ENCODE data around the gene KDM4D. TPM values are rescaled to one million over a fixed set of nuclear protein-coding genes. Genes with fewer than 3 reads are reported as not detected.
"Not testable (repeated sequence)": the region's sequence is repeated elsewhere in the genome, so short reads cannot be mapped to it uniquely, and the experiment has no call there.

KDM4D gene
- total RNA-seq, 2 experiments from 2014 or later = 1.7 to 2.1 TPM

- intact Hi-C loops (cut with micrococcal nuclease) = no loop called here
- no peak for DNase-seq
- no peaks in the 10 kb centered on the region for H3K4me1 Mint-ChIP-seq (ENCODE audit: low read depth)
- H3K27ac Mint-ChIP-seq = no peak overlapping the region
- peaks cover 7% of the 10 kb centered on the region for H3K27me3 Mint-ChIP-seq (ENCODE audit: low read depth)
- H3K4me3 Mint-ChIP-seq = no peak overlapping the region
- H3K36me3 Mint-ChIP-seq (ENCODE audit: low read depth) = no peaks in the 10 kb centered on the region
- CTCF ChIA-PET = no interaction called here
- no peaks in the 10 kb centered on the region for H3K9me3 Mint-ChIP-seq
These were observed 37.9 kb downstream of the KDM4D start for GRCh38 chr11:95011376-95011775.

GRCh38 chr11:95014184-95014821 is 40.8 kb downstream of the KDM4D start:
- peaks cover 4% of the 10 kb centered on the region for H3K27me3 Mint-ChIP-seq (ENCODE audit: low read depth)
- CTCF ChIA-PET = no interaction called here
- no peaks in the 10 kb centered on the region for H3K36me3 Mint-ChIP-seq (ENCODE audit: low read depth)
- H3K4me3 Mint-ChIP-seq = no peak overlapping the region
- no peaks in the 10 kb centered on the region for H3K9me3 Mint-ChIP-seq
- no peaks in the 10 kb centered on the region for H3K4me1 Mint-ChIP-seq (ENCODE audit: low read depth)
- intact Hi-C loops (cut with micrococcal nuclease) = no loop called here
- no peak for DNase-seq
- no peak overlapping the region for H3K27ac Mint-ChIP-seq

DNA sequence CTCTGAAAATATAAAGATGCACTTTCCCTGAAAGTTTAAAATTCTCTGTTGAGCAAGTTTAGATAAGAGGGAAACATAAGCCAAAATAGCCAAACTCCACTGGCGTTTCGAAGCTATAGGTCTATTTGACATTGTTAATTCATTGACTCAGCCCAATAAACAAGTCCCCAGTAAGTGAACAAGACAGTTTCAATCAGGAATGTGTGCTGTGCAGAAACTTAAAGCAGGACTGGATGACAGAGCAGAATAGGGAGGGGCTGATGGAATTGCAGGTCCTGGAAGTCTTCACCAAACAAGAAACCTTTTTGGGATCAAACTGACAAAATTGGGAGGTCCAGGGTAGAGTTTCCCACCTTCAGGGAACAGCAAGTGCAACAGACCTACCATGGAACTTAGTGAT is 42.6 kb downstream of the KDM4D start:
- Mint-ChIP-seq H3K4me1 (ENCODE audit: low read depth) (no peaks in the 10 kb centered on the region), H3K4me3 (no peak overlapping the region), H3K36me3 (ENCODE audit: low read depth) (no peaks in the 10 kb centered on the region), H3K9me3 (no peaks in the 10 kb centered on the region), H3K27me3 (ENCODE audit: low read depth) (no peaks in the 10 kb centered on the region), H3K27ac (no peak overlapping the region)
- intact Hi-C loops (cut with micrococcal nuclease) = no loop called here
- CTCF ChIA-PET = interaction anchor here (0.7 kb wide), 2 partner anchors 11 to 355 kb away, joined by 3 read pairs; no protein-coding TSS in a partner anchor
- DNase-seq = no peak

DNA sequence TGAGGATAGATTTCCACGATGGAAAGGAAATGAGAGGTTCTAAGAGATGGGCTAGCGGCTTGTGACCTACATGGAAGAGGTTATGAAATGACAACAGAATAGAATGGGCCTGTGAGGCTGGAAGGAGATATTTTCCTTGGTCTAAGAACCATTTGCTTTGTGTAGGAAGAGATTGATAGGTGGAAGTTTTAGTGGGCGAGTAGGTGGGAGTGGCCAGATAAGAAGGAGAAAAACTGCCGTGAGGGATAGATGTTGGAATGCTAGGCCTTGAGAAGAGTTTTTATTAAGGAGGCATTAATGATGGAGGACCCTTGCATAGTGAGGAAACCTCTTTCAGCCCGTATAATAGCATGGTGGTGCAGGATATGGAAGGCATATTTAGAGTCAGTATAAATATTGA is 48.0 kb downstream of the KDM4D start:
- H3K4me1 Mint-ChIP-seq (ENCODE audit: low read depth); H3K27ac Mint-ChIP-seq; H3K27me3 Mint-ChIP-seq (ENCODE audit: low read depth); H3K4me3 Mint-ChIP-seq; DNase-seq; H3K9me3 Mint-ChIP-seq; intact Hi-C loops (cut with micrococcal nuclease); CTCF ChIA-PET; H3K36me3 Mint-ChIP-seq (ENCODE audit: low read depth): not testable (repeated sequence)

DNA sequence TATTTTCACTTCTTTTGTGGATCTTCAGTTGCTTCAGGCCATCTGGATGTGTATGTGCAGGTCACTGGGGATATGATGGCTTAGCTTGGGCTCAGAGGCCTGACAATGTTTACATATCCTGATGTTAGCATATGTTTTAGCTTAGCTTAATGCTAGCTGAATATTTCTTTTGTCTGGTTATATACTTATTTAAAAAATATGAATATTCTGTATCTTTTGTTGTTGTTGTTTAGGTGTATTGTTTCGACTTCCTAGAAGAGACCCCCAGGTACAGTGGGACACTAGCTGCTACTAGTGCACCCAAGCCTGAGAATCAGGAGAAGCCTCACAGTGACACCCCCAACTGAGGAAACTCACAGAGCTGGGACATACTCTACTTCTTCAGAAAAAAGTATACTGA is 51.4 kb downstream of the KDM4D start, which contains the start of gene KDM4E:
Gene KDM4E, plus strand, starts transcription at position 301 of the 400 bp plus-strand sequence. CDS start 300 bp downstream, outside the sequence.
- Mint-ChIP-seq H3K27ac (no peak within 1 kb of the TSS), H3K36me3 (ENCODE audit: low read depth) (no peaks in the 10 kb centered on the region), H3K9me3 (no peaks in the 10 kb centered on the region), H3K4me1 (ENCODE audit: low read depth) (no peaks in the 10 kb centered on the region), H3K27me3 (ENCODE audit: low read depth) (no peaks in the 10 kb centered on the region), H3K4me3 (no peak within 1 kb of the TSS)
- intact Hi-C loops (cut with micrococcal nuclease) = no loop called here
- no peak for DNase-seq
- CTCF ChIA-PET = no interaction called here

DNA sequence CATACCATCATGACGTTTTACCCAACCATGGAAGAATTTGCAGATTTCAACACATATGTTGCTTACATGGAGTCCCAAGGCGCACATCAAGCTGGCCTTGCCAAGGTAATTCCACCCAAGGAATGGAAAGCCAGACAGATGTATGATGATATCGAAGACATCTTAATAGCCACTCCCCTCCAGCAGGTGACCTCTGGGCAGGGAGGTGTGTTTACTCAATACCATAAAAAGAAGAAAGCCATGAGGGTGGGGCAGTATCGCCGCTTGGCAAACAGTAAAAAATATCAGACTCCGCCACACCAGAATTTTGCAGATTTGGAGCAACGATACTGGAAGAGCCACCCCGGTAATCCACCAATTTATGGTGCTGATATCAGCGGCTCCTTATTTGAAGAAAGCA is 52.1 kb downstream of the KDM4D start:
- H3K4me1 Mint-ChIP-seq (ENCODE audit: low read depth); intact Hi-C loops (cut with micrococcal nuclease); H3K27ac Mint-ChIP-seq; H3K4me3 Mint-ChIP-seq; DNase-seq; CTCF ChIA-PET; H3K27me3 Mint-ChIP-seq (ENCODE audit: low read depth); H3K9me3 Mint-ChIP-seq; H3K36me3 Mint-ChIP-seq (ENCODE audit: low read depth): not testable (repeated sequence)

DNA sequence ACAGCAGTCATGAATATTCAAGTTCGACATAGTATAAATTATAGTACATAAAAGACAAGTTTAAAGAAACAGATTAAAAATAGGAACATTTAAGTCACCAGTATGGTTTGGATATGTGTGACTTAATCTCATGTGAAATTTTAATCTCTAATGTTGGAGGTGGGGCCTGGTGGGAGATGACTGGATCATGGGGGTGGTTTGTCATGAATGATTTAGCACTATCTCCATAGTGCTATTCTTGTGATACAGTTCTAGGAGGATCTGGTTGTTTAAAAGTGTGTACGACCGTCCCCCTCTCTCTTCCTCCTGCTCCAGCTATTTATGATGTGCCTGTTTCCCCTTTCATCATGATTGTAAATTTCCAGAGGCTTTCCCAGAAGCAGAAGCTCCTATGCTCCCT is 54.8 kb downstream of the KDM4D start:
- Mint-ChIP-seq H3K9me3 (no peaks in the 10 kb centered on the region), H3K4me1 (ENCODE audit: low read depth) (no peaks in the 10 kb centered on the region), H3K27ac (no peak overlapping the region), H3K4me3 (no peak overlapping the region), H3K27me3 (ENCODE audit: low read depth) (no peaks in the 10 kb centered on the region), H3K36me3 (ENCODE audit: low read depth) (no peaks in the 10 kb centered on the region)
- intact Hi-C loops (cut with micrococcal nuclease) = no loop called here
- CTCF ChIA-PET = no interaction called here
- no peak for DNase-seq

GRCh38 chr11:95033051-95033450 is 59.5 kb downstream of the KDM4D start:
- DNase-seq = no peak
- Mint-ChIP-seq H3K27me3 (ENCODE audit: low read depth) (peaks cover 3% of the 10 kb centered on the region), H3K4me1 (ENCODE audit: low read depth) (no peaks in the 10 kb centered on the region), H3K4me3 (no peak overlapping the region), H3K36me3 (ENCODE audit: low read depth) (no peaks in the 10 kb centered on the region), H3K27ac (no peak overlapping the region), H3K9me3 (no peaks in the 10 kb centered on the region)
- intact Hi-C loops (cut with micrococcal nuclease) = no loop called here
- CTCF ChIA-PET = interaction anchor here (1.2 kb wide), 1 partner anchor 12 kb away, joined by 3 read pairs; no protein-coding TSS in a partner anchor

- no peak overlapping the region for H3K27ac Mint-ChIP-seq
- H3K27me3 Mint-ChIP-seq (ENCODE audit: low read depth) = peaks cover 10% of the 10 kb centered on the region
- H3K4me3 Mint-ChIP-seq = no peak overlapping the region
- DNase-seq = no peak
- H3K36me3 Mint-ChIP-seq (ENCODE audit: low read depth) = no peaks in the 10 kb centered on the region
- CTCF ChIA-PET = no interaction called here
- H3K4me1 Mint-ChIP-seq (ENCODE audit: low read depth) = no peaks in the 10 kb centered on the region
- H3K9me3 Mint-ChIP-seq = no peaks in the 10 kb centered on the region
- intact Hi-C loops (cut with micrococcal nuclease) = no loop called here
These were observed 61.8 kb downstream of the KDM4D start for GRCh38 chr11:95035316-95035715.

DNA sequence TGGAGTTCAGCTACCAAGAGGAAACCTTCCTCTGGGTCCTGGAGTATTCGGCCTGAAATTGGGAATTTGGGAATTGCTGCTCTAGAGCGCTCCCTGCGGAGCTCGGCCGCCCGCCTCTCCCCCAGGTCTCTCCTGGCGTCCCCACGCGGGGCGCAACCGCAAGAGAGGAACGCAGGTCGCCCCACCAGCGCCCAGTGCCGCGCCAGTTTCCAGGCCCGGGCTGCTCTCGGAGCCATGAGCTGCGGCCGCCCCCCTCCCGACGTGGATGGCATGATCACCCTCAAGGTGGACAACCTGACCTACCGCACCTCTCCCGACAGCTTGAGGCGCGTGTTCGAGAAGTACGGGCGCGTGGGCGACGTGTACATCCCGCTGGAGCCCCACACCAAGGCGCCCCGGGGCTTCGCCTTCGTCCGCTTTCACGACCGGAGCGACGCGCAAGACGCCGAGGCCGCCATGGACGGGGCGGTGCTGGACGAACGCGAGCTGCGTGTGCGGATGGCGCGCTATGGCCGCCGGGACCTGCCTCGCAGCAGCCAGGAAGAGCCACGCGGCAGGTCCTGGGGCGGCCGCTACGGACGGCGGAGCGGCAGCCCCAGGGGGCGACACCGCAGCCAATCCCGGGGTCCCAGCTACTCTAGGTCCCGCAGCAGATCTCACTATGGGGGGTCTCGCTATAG is 64.0 kb downstream of the KDM4D start:
- H3K9me3 Mint-ChIP-seq; H3K4me1 Mint-ChIP-seq (ENCODE audit: low read depth); intact Hi-C loops (cut with micrococcal nuclease); CTCF ChIA-PET; H3K27ac Mint-ChIP-seq; H3K36me3 Mint-ChIP-seq (ENCODE audit: low read depth): not testable (repeated sequence)
- Mint-ChIP-seq H3K27me3 (ENCODE audit: low read depth) (peaks cover 15% of the 10 kb centered on the region), H3K4me3 (peak overlapping the region; percentile 48)
- peak; percentile 23 for DNase-seq

- DNase-seq = no peak
- no peaks in the 10 kb centered on the region for H3K4me1 Mint-ChIP-seq (ENCODE audit: low read depth)
- intact Hi-C loops (cut with micrococcal nuclease) = no loop called here
- H3K9me3 Mint-ChIP-seq = no peaks in the 10 kb centered on the region
- CTCF ChIA-PET = no interaction called here
- H3K36me3 Mint-ChIP-seq (ENCODE audit: low read depth) = no peaks in the 10 kb centered on the region
- H3K27me3 Mint-ChIP-seq (ENCODE audit: low read depth) = peaks cover 21% of the 10 kb centered on the region
- no peak overlapping the region for H3K27ac Mint-ChIP-seq
- no peak overlapping the region for H3K4me3 Mint-ChIP-seq
These were observed 68.7 kb downstream of the KDM4D start for GRCh38 chr11:95042239-95042638.

GRCh38 chr11:95042906-95043305 is 69.4 kb downstream of the KDM4D start:
- no peak overlapping the region for H3K27ac Mint-ChIP-seq

GRCh38 chr11:95044010-95044409 is 70.5 kb downstream of the KDM4D start:
- H3K36me3 Mint-ChIP-seq (ENCODE audit: low read depth) = no peaks in the 10 kb centered on the region
- CTCF ChIA-PET = interaction anchor here (1.1 to 1.3 kb wide), 2 partner anchors 11 to 107 kb away, joined by 3 read pairs; no protein-coding TSS in a partner anchor
- no peak for DNase-seq
- no peaks in the 10 kb centered on the region for H3K4me1 Mint-ChIP-seq (ENCODE audit: low read depth)
- no peak overlapping the region for H3K27ac Mint-ChIP-seq
- H3K4me3 Mint-ChIP-seq = no peak overlapping the region
- H3K9me3 Mint-ChIP-seq = no peaks in the 10 kb centered on the region
- intact Hi-C loops (cut with micrococcal nuclease) = no loop called here
- H3K27me3 Mint-ChIP-seq (ENCODE audit: low read depth) = peaks cover 12% of the 10 kb centered on the region

More at GRCh38 chr11:95042906-95043305, 69.4 kb downstream of the KDM4D start:
- Mint-ChIP-seq H3K4me1 (ENCODE audit: low read depth) (no peaks in the 10 kb centered on the region), H3K27me3 (ENCODE audit: low read depth) (peaks cover 21% of the 10 kb centered on the region), H3K9me3 (no peaks in the 10 kb centered on the region), H3K4me3 (no peak overlapping the region), H3K36me3 (ENCODE audit: low read depth) (no peaks in the 10 kb centered on the region)
- no peak for DNase-seq
- intact Hi-C loops (cut with micrococcal nuclease) = no loop called here
- CTCF ChIA-PET = no interaction called here
